Hippocampal formation (tissue), 2 donors: ENCODE data around the gene PPP1R12A.
"Not testable (repeated sequence)": the region's sequence is repeated elsewhere in the genome, so short reads cannot be mapped to it uniquely, and the experiment has no call there.

Experiments used
- DNase-seq, 2 donors: peaks; one replicate each; lab custom pipeline; 2025; lab: John Stamatoyannopoulos, UW

PPP1R12A gene

DNA sequence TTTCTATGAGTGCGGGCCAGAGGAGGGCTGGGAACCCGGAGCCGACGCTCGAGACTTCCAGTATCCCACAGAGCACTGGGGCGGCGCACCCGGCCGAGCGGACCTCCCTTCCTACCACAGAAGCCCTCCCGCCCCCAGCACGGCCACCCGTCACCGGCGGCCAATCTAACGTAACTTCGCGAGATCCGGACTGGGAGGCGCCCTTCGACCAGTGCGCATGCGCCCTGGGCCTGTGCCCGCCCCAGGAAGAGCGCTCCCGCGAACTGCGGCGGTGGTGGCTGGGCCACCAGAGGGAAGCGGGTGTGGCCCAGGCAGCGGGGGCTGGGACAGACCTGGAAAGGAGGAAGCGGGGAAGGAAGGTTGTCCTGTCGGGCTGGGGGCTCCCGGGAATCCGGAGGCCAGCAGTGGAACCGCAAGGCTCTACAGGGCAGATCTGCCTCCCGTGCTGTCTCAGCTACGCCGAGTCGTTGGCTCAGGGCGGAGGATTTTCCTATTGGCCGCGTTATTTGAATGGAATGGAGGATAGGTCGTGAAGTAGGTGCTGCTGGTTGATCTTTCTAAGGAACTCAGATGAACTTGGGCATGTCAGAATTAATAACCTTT is at the start of gene PPP1R12A:
PPP1R12A (minus strand) TSS at position 77 of the 603 bp plus-strand sequence. CDS start 166 bp downstream, outside the sequence.
- DNase-seq, result peak; percentile 95

DNA sequence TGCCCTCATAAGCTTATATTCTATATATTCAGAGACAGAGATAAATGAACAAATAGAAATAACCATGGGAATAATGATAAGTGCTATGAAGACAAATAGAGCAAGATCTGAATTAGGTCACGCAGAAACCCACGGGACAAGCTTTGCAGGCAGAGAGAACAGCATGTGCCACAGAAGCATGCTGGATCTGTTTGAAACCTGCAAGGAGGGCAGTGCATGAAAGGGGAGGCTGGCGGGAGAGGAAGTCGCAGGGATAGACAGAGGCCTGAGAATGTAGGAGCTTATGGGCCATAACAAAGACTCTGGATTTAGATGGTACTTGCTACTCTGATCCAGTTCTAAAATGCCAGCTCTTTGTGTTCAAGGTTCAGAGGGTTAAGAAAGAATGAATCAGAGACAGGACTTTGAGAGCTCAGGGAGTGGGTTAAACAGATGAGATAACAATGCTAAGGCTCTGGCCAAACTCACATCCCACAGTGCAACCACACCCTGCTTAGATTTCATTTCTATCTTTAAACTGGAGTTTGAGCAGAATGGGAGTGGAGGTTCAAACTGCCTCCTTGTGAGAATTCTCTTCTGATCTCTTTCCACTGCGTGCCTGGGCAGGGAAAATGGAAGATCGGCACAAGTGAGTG is 49.2 kb upstream of the PPP1R12A start:
- DNase-seq, result no peak

DNA sequence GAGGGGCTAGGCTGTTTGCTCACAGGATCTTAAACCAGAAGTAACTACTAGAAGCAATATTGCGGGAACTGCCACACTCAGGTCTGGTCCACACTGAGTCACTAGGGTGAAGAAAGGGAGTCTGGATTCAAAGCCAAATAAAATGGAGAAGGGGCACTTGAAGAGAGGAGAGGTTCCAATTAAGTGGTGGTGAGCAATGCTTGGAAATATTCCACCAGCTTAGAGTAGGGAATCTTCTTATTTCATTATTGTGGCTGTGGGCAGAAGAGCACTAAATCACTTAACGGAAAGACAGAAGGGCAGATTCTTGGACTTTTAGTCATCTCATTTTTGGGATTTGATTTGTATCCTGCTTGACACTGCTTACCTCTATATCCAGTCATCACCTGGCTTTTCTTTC is 48.6 kb upstream of the PPP1R12A start:
- no peak for DNase-seq

DNA sequence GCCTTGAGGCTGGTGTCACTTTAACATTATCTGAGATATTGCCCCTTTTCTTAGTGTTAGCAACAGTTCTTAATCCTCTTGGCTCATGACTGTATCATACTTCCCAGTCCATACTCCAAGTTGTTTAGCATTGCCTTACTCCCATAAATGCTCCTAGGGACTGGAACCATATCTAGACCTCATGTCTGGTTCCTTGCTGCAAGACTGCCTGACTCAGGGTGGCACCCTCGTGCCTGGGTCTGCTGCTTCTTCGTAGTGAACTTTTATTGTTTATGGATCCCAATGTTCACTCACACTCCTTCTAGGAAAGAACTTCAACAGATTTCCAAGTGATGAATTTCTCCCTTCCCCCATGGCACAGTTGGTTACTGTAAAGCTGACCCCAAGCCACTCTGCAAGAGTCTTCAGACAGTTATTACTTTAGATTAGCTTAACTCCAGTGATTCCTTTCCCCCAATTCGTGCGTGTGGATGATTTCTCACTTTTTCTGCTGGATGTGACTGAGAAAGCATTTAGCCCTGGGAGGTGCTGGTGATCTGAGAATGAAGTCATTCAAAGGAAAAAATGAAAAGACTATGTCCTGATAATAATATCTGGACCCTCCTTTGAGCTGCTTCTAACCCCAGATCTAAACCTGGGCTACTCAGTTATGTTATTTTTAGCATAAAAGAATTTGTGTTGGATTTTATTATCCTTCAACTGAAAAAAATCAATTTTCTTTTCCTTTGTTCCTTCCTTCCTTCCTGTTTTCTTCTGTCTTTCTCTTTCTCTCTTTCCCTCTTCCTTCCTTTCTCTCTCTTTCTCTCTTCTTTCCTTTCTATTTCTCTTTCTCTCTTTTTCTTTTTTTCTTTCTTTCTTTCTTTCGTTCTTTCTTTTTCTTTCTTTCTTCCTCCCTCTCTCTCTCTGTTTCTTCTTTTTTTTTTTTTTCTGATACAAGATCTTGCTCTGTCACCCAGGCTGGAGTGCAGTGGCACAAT is 47.5 kb upstream of the PPP1R12A start:
- no peak for DNase-seq

DNA sequence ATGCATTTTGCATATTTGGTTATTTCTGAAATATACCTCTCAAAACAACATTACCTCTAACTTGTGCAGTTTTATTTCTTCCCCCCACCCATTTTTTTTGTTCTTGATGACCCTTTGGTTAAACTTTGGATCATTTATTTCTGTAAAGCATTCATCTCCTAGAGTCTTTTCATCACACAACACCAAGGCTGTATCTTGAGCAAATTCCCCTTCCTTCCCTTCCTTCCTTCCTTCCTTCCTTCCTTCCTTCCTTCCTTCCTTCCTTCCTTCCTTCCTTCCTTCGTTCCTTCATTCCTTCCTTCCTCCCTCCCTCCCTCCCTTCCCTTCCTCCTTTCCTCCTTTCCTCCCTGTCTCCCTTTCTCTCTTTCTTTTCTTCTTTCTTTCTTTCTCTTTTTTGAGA is 43.8 kb upstream of the PPP1R12A start:
- DNase-seq, result no peak

DNA sequence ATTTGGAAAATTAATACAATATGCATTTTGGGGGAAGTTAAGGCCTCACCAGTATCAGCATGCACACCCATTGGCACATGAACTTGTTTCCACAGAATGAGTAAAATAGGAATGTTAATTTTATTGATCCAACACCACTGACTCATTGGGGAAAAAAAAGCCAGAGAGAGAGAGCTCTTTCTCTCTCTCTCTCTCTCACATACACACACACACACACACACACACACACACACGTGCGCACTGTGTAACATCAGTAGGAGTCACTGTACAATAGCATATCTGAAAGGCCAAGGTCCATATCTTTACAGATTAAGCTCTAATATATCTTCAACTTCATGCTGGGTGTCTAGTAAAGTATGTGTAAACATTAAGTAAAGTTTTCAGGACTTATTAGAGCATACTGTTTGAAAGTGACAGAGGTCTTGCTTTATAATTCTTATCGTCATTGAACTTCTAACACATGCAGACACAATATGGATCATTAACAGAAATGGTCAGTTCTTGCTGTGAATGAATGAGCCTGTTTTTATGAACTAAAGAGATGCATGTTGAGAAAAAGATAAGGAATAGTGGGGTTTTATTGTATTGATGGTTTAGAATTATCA is 43.1 kb upstream of the PPP1R12A start:
- DNase-seq, result not testable (repeated sequence)

DNA sequence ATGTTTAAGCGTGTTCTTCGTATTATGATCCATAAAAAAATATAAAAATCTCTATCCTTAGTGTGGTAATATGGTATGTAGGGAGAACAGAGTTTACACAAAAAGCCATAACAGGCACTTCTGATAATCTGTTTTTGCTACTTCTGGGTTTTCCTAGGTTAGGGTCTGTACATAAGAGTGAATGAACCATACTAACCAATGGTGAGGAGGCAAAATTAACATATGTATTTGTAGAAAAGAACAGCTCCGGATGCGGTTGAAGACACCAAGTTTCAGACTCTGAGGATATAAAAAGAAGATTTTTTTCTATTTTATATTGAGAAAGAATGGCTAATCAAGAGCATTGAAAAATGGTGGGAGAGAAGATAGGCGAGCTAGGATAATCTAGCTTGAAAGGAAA is 40.2 kb upstream of the PPP1R12A start:
- no peak for DNase-seq

DNA sequence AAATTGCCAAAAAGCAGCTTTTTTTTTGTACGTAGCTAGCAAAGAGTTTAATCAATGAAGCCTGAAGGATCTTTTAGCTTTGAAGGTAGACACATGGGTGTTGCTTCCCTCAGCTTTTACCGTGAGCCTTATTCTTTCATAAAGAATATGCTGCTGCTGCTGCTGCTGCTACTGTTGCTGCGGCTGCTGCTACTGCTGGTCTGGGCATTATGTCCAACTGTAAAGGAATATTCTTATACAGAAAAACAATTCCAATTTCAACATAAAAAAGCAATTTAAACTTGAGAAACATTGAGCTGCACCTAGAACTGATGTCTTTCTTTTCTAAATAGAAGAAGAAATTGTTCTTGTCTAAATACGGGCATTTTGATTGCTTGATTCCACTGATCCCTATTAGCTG is 38.9 kb upstream of the PPP1R12A start:
- DNase-seq, result no peak

DNA sequence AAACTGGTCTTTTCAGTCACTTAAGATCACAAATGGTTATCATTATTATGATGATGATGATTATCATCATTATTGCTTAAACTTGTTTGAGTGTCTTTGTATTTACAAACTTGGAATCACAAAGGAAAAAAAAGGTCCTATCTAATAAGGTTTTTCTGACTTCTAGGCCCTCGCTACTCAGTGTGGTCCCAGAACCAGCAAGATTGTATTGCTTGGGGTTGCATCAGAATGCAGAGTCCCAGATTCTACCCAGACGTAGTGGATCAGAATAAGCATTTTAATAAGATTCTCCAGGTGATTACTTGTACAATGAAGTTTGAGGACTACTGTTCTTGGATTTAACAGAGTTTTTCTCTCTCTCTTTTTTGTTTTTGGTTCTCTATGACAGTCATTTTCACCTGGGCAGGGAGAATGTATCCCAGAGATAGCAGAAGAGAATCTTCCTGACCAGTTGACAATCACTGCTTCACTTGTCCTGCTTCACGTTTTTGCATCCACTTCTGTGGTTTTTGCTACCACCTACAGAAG is 29.3 kb upstream of the PPP1R12A start:
- no peak for DNase-seq

DNA sequence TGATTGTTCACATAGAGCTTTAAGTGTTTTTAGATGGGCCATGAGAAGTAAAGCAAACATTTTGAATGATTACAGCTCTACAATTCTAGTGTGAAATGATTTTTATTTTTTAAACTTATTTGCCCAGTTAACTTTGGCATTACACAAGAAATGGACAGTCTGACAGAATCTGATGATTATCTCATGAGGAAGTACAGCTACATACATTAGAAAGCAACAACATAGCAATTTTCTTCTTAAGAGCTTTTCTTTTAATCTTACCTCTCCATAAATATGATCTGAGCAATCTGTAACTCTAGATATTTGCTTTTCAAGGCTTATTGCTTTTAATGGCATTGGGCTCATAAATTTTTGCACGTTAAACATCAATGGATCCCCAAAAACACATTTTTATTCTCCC is 26.5 kb upstream of the PPP1R12A start:
- DNase-seq, result no peak

DNA sequence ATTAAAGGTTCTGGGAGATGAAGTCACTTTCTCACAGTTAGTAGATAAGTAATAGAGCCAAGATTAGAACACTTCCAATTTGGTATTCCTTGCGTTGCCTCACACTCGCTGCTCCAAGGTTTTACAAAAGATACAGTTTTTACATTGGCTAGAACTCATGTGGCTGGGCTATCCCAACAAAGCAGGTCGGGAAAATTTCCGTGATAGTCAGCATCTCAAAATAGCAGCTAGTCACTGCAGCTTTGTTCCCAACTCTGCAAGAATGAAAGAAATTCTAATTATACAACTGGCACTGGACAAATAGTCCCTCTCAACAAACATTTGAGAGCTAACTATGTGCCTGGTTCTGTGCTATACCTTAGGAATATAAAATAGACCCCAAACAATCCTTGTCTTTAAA is 24.6 kb upstream of the PPP1R12A start:
- peak; percentile 1 to 19 for DNase-seq

DNA sequence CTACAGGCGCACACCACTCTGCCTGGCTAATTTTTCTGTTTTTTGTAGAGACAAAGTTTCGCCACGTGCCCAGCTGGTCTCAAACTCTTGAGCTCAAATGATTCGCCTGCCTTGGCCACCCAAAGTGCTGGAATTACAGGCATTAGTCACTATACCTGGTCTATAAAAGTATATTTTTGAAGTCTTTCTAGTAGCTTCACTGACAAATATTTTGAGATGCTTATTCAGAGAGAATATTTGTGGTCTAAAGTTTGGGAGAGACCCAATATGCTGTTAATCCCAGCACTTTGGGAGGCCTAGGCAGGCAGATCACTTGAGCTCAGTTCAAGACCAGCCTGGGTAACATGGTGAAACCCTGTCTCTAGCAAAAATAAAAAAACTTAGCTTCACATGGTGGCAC is 22.0 kb upstream of the PPP1R12A start:
- no peak for DNase-seq

DNA sequence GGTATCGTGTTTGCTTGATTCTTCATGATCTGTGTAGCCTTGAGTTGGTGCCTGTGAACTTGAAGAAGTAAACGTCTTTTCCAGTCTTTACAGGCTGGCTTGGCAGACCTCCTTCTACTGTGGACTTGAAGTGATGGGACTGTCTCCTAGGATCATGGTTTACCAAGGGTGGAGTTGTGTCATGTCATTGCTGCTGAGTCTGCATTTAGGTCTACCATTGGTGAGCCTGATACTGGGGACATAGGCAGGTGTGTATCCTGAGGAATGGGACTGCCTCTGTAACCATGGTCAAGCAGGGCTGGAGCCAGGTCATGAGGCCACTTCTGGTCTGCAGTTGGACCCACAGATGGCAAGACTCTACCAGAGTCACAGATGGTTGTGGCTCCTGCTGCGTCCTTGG is 20.7 kb upstream of the PPP1R12A start:
- DNase-seq, result no peak

DNA sequence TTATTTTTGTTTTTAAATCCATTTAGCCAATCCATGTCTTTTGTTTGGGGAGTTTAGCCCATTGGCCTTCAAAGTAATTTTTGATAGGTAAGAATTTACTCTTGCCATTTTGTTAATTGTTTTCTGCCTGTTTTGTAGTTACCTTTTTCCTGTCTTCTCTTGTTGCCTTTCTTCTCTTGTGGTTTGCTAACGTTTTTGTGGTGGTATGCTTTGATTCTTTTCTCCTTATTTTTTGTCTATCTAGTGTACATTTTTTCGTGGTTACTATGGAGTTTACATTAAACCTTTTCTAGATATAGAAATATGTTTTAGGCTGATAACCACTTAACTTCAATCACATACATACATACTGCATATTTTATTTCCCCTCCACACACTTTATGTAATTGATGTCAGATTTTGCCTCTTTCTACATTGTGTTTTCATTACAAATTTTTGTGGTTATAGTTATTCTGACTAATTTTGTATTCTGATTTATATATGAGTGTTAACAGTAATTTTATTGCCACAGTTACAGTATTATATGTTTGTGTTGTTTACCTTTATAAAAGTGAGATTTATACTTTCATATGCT is 19.2 kb upstream of the PPP1R12A start:
- no peak for DNase-seq

DNA sequence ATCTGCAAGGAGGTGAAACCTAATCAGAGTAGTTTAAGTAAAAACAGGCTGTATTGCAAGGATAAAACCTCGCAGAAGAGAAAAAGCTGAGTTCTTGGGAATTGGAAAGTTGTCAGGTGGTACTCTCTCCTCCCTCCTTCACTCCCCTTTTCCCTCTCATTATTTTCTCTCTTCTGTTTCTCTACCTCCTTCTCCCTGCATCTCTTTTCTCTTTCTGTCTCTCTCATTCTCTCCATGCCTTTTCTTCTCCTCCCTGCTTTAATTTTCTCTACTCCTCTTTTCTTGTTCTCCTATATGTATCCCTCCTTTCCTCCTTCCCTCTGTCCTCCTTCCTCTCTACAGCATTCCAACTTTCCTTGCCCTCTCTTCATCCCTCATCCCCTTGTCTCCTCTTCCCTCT is 14.2 kb upstream of the PPP1R12A start:
- DNase-seq, result no peak

DNA sequence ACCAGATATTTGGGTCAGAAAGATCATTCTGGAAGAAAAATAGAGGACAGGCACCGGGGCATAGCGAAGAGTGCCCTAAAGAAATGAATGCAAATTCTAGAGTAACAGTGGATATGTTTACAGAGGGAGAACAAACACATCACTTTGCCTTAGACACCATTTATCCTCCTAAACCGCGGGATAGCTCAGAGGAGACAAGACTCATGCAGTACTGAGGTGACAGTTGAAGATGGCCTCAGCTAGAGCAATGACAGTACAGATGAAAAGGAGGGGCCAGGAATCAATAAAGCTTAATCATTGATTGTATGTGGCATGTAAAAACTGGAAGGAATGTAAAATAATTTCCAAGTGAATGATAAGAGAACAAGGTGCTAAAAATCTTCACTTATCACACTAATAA is 10.5 kb upstream of the PPP1R12A start:
- no peak for DNase-seq

DNA sequence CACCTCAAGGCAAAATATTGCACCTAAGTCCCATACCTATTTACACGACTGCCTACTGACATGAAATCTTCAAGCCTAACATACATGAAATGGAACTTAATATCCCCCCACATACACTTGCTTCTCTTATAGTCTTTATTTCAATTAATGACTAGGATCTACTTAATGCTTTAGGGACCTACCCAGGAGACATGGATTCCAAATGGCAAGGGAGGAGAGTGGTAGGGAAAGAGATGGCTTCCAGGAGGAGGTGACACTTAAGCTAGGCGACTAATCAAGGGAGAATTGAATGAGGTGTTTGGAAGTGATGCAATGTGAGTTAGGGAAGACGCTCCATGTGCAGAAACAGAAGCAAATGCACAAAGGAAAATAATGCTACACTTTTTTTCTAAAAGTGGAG is 9.7 kb upstream of the PPP1R12A start:
- no peak for DNase-seq

DNA sequence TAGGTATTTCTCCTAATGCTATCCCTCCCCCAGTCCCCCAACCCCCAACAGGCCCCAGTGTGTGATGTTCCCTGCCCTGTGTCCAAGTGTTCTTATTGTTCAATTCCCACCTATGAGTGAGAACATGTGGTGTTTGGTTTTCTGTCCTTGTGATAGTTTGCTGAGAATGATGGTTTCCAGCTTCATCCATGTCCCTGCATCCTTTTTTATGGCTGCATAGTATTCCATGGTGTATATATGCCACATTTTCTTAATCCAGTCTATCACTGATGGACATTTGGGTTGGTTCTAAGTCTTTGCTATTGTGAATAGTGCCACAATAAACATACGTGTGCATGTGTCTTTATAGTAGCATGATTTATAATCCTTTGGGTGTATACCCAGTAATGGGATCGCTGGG is 7.9 kb upstream of the PPP1R12A start:
- not testable (repeated sequence) for DNase-seq

DNA sequence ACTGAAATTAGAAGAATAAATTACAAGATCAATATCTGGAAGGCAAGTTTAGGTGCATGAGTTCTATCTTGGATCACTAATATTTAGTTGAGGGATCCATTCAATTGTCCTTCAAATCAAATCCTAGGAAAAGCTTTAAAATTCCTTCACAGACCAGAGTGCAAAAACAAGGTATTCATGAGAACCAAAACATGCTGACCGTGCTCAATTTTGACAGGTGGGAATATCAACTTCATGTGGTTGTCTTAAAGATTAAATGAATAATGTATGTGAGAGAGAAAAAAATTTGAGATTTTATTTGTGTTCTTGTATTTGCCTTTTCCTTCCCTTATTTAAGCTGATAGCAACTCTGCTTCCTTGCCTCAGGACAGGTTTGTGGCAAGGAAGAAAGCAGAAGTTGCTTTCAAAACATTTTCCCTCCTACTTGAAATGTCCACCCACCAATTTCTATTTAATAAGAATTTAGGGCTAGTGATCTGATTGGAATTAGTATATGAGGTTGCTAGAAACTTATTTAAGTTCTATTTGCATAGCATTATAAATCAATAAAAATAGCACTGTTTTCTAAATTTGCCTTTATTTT is 4.9 kb upstream of the PPP1R12A start:
- no peak for DNase-seq

DNA sequence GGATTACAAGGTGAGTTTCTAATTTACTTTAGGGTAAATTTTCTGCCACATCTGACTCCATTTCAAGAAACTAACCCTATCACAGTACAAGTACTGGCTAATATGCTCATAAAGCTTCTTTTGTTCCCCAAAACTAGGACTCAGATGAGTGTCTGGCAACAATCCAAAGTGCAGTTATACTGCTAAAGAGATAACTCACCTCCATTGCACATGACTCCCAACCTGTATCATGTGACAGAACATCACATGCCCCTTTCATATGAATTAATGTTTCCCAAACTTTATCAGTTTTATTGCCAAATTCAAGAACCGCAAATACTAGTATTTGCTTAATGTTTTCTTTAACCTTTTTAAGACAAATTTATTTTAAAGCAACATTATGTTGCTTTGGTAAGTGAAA is 3.9 kb upstream of the PPP1R12A start:
- DNase-seq, result no peak

DNA sequence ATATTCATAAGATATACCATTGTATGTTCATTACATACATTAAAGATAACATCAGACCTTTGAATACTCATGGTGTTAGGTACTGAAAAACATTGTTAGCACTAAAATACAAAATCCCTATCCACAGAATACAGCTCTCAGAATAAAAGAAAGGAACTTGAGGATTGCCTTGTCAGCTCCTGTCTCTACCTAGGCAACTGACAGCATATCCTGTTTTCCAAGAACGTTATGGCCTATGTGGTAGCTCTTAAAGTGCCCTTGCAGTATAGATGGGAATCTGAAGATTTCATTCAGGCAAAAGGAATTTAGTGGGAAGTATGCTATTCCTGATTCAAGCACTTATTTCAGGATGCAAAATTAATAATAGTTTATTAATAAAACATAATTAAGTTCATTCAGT is 1.8 kb upstream of the PPP1R12A start:
- DNase-seq, result no peak
